Anterior cingulate cortex (tissue), 58 donors: Measurements from ENCODE around the gene OR2AK2.

Source experiments
- DNase-seq, 58 donors: peaks; one replicate each; lab custom pipeline; 2025; lab: John Stamatoyannopoulos, UW

OR2AK2 gene

DNA sequence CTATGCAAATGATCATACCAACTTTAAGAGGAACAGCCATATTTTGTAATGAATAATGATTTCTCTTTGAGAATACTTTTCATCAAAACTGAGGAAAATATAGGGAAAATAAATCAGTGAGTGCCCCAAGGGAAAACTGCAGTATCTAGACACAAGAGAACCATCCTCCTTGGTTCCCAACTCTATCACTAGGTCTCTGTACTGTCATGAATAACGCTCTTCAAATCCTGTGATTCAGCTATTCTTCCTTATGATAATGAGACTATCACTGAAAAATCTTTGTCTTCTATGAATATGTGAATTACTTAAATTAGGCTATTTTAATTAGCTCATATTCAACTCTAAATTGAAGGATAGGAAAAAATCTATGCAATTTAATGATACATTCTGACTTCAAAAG lies 50.8 kb downstream of the OR2AK2 start:
- DNase-seq: no peak
